HEK293 (cell line): Measurements from ENCODE around the gene MFGE8.

ENCODE experiments used
- ATF2 ChIP-seq: fragments of 450-650 bp; formaldehyde crosslinking; IDR thresholded peaks from 2 replicates; pipeline ENCODE4 v1.5.1; 2016; ENCODE audit warnings: missing biosample characterization, missing genetic modification characterization, low read depth
- CTCF ChIP-seq: fragments of 450-650 bp; formaldehyde crosslinking; IDR thresholded peaks from 2 replicates; pipeline ENCODE4 v1.5.1; 2016; ENCODE audit warnings: missing biosample characterization, missing genetic modification characterization
- GLIS1 ChIP-seq: fragments of 450-650 bp; formaldehyde crosslinking; IDR thresholded peaks from 2 replicates; pipeline ENCODE4 v1.5.1; 2016; ENCODE audit warnings: missing biosample characterization, missing genetic modification characterization
- HIC1 ChIP-seq: fragments of 450-650 bp; formaldehyde crosslinking; IDR thresholded peaks from 2 replicates; pipeline ENCODE4 v1.5.1; 2016; ENCODE audit warnings: missing biosample characterization, missing genetic modification characterization
- HOXD13 ChIP-seq: sonication (generic); formaldehyde crosslinking; IDR thresholded peaks from 2 replicates; pipeline ENCODE4 v1.8.0; 2022; ENCODE audit warnings: missing genetic modification reagents, borderline replicate concordance
- KLF10 ChIP-seq: fragments of 450-650 bp; IDR thresholded peaks from 2 replicates; pipeline ENCODE4 v1.5.1; 2018; ENCODE audit warnings: missing biosample characterization, mild to moderate bottlenecking, missing genetic modification characterization
- KLF16 ChIP-seq: fragments of 450-650 bp; formaldehyde crosslinking; IDR thresholded peaks from 2 replicates; pipeline ENCODE4 v1.5.1; 2017; ENCODE audit warnings: missing biosample characterization, missing genetic modification characterization
- PRDM1 ChIP-seq: fragments of 450-650 bp; formaldehyde crosslinking; IDR thresholded peaks from 2 replicates; pipeline ENCODE4; 2016; ENCODE audit warnings: missing biosample characterization, missing genetic modification characterization
- SCRT1 ChIP-seq: fragments of 450-650 bp; formaldehyde crosslinking; IDR thresholded peaks from 2 replicates; pipeline ENCODE4 v1.5.1; 2016; ENCODE audit warnings: missing biosample characterization, missing genetic modification characterization, borderline replicate concordance
- YY1 ChIP-seq: fragments of 450-650 bp; formaldehyde crosslinking; IDR thresholded peaks from 2 replicates; pipeline ENCODE4 v1.5.1; 2018; ENCODE audit warnings: missing biosample characterization, missing genetic modification characterization
- ZBTB1 ChIP-seq: fragments of 450-650 bp; formaldehyde crosslinking; IDR thresholded peaks from 2 replicates; pipeline ENCODE4 v1.5.1; 2016; ENCODE audit warnings: missing biosample characterization, missing genetic modification characterization
- ZNF19 ChIP-seq: fragments of 450-650 bp; formaldehyde crosslinking; IDR thresholded peaks from 2 replicates; pipeline ENCODE4; 2016; ENCODE audit warnings: missing biosample characterization, missing genetic modification characterization, low read depth
- ZNF510 ChIP-seq: fragments of 450-650 bp; formaldehyde crosslinking; IDR thresholded peaks from 2 replicates; pipeline ENCODE4 v1.5.1; 2018; ENCODE audit warnings: mild to moderate bottlenecking, missing genetic modification characterization, missing biosample characterization; ENCODE audit not compliant: insufficient replicate concordance
- ZNF529 ChIP-seq: fragments of 450-650 bp; formaldehyde crosslinking; IDR thresholded peaks from 2 replicates; pipeline ENCODE4 v1.5.1; 2017; ENCODE audit warnings: missing genetic modification characterization, missing biosample characterization; ENCODE audit not compliant: insufficient replicate concordance
- ZNF555 ChIP-seq: fragments of 450-650 bp; formaldehyde crosslinking; conservative IDR thresholded peaks from 2 replicates; pipeline ENCODE4 v1.5.1; 2017; ENCODE audit warnings: missing biosample characterization, mild to moderate bottlenecking, missing genetic modification characterization, inconsistent platforms
- ZNF623 ChIP-seq: fragments of 450-650 bp; formaldehyde crosslinking; IDR thresholded peaks from 2 replicates; pipeline ENCODE4 v1.5.1; 2016; ENCODE audit warnings: missing biosample characterization, missing genetic modification characterization
- ZNF629 ChIP-seq: fragments of 450-650 bp; formaldehyde crosslinking; IDR thresholded peaks from 2 replicates; pipeline ENCODE4 v1.5.1; 2017; ENCODE audit warnings: missing biosample characterization, missing genetic modification characterization
- ZNF654 ChIP-seq: fragments of 450-650 bp; formaldehyde crosslinking; IDR thresholded peaks from 2 replicates; pipeline ENCODE4 v1.5.1; 2016; ENCODE audit warnings: low read depth, missing biosample characterization, missing genetic modification characterization
- ZNF660 ChIP-seq: fragments of 450-650 bp; IDR thresholded peaks from 2 replicates; pipeline ENCODE4 v1.5.1; 2018; ENCODE audit warnings: missing biosample characterization, mild to moderate bottlenecking, missing genetic modification characterization
- ZNF837 ChIP-seq: fragments of 450-650 bp; formaldehyde crosslinking; IDR thresholded peaks from 2 replicates; pipeline ENCODE4 v1.5.1; 2016; ENCODE audit warnings: missing biosample characterization, missing genetic modification characterization
- ZSCAN16 ChIP-seq: fragments of 450-650 bp; formaldehyde crosslinking; IDR thresholded peaks from 2 replicates; pipeline ENCODE4 v1.5.1; 2016; ENCODE audit warnings: missing biosample characterization, missing genetic modification characterization
- ZSCAN23 ChIP-seq: fragments of 450-650 bp; formaldehyde crosslinking; IDR thresholded peaks from 2 replicates; pipeline ENCODE4 v1.5.1; 2016; ENCODE audit warnings: missing biosample characterization, missing genetic modification characterization
- TF ChIP-seq, protein P1 (sequence below): fragments of 450-650 bp; formaldehyde crosslinking; IDR thresholded peaks from 2 replicates; pipeline ENCODE4 v1.5.1; 2016; ENCODE audit warnings: missing biosample characterization, missing genetic modification characterization
- TF ChIP-seq, protein P2 (sequence below): fragments of 450-650 bp; formaldehyde crosslinking; IDR thresholded peaks from 2 replicates; pipeline ENCODE4 v1.5.1; 2017; ENCODE audit warnings: missing biosample characterization, missing genetic modification characterization
- TF ChIP-seq, protein P3 (sequence below): fragments of 450-650 bp; formaldehyde crosslinking; IDR thresholded peaks from 2 replicates; pipeline ENCODE4 v1.5.0; 2017; ENCODE audit warnings: missing biosample characterization, missing genetic modification characterization, borderline replicate concordance
- TF ChIP-seq, protein P4 (sequence below): fragments of 450-650 bp; formaldehyde crosslinking; IDR thresholded peaks from 2 replicates; pipeline ENCODE4 v1.5.1; 2016; ENCODE audit warnings: missing biosample characterization, missing genetic modification characterization, low read depth

MFGE8 gene

DNA sequence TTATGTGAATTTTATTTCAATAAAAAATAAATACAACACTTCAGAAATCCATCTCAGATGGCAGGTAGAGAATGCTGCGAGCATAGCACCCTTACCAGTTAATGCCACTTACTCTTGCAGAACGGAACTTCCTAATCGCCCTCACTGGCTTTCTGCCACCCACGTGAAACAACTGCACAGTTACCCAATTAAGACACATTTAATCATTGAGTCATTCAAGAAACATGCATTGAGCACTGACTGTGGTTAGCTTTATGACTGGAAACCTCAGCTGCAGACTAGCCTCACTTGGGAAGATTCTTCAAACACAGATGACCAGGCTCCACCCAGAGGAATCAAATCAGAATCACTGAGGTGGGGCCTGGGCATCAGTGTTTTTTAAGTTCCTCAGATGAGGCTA is 5.6 kb upstream of the MFGE8 start (continued):
- TF ChIP-seq, protein P1, sequence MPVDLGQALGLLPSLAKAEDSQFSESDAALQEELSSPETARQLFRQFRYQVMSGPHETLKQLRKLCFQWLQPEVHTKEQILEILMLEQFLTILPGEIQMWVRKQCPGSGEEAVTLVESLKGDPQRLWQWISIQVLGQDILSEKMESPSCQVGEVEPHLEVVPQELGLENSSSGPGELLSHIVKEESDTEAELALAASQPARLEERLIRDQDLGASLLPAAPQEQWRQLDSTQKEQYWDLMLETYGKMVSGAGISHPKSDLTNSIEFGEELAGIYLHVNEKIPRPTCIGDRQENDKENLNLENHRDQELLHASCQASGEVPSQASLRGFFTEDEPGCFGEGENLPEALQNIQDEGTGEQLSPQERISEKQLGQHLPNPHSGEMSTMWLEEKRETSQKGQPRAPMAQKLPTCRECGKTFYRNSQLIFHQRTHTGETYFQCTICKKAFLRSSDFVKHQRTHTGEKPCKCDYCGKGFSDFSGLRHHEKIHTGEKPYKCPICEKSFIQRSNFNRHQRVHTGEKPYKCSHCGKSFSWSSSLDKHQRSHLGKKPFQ, result no peak
- TF ChIP-seq KLF16 (tag by site-specific recombination), result no peak
- TF ChIP-seq ZNF837 (tag by site-specific recombination), result no peak
- TF ChIP-seq ZNF19 (tag by site-specific recombination), result no peak
- TF ChIP-seq GLIS1, result peak; percentile 39; the same call in 1 of the 2 replicates
- no peak for TF ChIP-seq ZNF510 (tag by site-specific recombination)
- TF ChIP-seq ZNF660 (tag by site-specific recombination), result peak; percentile 97
- TF ChIP-seq, protein P2, sequence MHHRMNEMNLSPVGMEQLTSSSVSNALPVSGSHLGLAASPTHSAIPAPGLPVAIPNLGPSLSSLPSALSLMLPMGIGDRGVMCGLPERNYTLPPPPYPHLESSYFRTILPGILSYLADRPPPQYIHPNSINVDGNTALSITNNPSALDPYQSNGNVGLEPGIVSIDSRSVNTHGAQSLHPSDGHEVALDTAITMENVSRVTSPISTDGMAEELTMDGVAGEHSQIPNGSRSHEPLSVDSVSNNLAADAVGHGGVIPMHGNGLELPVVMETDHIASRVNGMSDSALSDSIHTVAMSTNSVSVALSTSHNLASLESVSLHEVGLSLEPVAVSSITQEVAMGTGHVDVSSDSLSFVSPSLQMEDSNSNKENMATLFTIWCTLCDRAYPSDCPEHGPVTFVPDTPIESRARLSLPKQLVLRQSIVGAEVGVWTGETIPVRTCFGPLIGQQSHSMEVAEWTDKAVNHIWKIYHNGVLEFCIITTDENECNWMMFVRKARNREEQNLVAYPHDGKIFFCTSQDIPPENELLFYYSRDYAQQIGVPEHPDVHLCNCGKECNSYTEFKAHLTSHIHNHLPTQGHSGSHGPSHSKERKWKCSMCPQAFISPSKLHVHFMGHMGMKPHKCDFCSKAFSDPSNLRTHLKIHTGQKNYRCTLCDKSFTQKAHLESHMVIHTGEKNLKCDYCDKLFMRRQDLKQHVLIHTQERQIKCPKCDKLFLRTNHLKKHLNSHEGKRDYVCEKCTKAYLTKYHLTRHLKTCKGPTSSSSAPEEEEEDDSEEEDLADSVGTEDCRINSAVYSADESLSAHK (tag by site-specific recombination), result 0 out of 2 replicates have a peak, but pooled peaks have one; percentile 40
- TF ChIP-seq YY1 (tag by site-specific recombination), result no peak
- TF ChIP-seq ZNF654 (tag by site-specific recombination), result no peak
- TF ChIP-seq ATF2 (tag by site-specific recombination), result no peak
- peak; percentile 53; the same call in 1 of the 2 replicates for TF ChIP-seq ZSCAN23
- TF ChIP-seq HIC1 (tag by site-specific recombination), result peak; percentile 84
- no peak for TF ChIP-seq ZNF529
- TF ChIP-seq ZSCAN16 (tag by site-specific recombination), result no peak
- TF ChIP-seq CTCF (tag by site-specific recombination), result no peak
- peak; percentile 76 for TF ChIP-seq KLF10 (tag by site-specific recombination)
- no peak for TF ChIP-seq ZNF555 (tag by site-specific recombination)
- TF ChIP-seq, protein P3, sequence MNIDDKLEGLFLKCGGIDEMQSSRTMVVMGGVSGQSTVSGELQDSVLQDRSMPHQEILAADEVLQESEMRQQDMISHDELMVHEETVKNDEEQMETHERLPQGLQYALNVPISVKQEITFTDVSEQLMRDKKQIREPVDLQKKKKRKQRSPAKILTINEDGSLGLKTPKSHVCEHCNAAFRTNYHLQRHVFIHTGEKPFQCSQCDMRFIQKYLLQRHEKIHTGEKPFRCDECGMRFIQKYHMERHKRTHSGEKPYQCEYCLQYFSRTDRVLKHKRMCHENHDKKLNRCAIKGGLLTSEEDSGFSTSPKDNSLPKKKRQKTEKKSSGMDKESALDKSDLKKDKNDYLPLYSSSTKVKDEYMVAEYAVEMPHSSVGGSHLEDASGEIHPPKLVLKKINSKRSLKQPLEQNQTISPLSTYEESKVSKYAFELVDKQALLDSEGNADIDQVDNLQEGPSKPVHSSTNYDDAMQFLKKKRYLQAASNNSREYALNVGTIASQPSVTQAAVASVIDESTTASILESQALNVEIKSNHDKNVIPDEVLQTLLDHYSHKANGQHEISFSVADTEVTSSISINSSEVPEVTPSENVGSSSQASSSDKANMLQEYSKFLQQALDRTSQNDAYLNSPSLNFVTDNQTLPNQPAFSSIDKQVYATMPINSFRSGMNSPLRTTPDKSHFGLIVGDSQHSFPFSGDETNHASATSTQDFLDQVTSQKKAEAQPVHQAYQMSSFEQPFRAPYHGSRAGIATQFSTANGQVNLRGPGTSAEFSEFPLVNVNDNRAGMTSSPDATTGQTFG (tag by site-specific recombination), result no peak
- TF ChIP-seq ZBTB1 (tag by site-specific recombination), result 0 out of 2 replicates have a peak, but pooled peaks have one; percentile 18
- TF ChIP-seq, protein P4, sequence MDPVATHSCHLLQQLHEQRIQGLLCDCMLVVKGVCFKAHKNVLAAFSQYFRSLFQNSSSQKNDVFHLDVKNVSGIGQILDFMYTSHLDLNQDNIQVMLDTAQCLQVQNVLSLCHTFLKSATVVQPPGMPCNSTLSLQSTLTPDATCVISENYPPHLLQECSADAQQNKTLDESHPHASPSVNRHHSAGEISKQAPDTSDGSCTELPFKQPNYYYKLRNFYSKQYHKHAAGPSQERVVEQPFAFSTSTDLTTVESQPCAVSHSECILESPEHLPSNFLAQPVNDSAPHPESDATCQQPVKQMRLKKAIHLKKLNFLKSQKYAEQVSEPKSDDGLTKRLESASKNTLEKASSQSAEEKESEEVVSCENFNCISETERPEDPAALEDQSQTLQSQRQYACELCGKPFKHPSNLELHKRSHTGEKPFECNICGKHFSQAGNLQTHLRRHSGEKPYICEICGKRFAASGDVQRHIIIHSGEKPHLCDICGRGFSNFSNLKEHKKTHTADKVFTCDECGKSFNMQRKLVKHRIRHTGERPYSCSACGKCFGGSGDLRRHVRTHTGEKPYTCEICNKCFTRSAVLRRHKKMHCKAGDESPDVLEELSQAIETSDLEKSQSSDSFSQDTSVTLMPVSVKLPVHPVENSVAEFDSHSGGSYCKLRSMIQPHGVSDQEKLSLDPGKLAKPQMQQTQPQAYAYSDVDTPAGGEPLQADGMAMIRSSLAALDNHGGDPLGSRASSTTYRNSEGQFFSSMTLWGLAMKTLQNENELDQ (tag by site-specific recombination), result no peak
- TF ChIP-seq PRDM1 (tag by site-specific recombination), result peak; percentile 62
- peak; percentile 92 for TF ChIP-seq ZNF629 (tag by site-specific recombination)
- no peak for TF ChIP-seq SCRT1 (tag by site-specific recombination)
- TF ChIP-seq HOXD13 (CRISPR knock-in tag), result no peak
- TF ChIP-seq ZNF623 (tag by site-specific recombination), result no peak
